ENCODE results near the gene NPR1. TPM values are rescaled to one million over a fixed set of nuclear protein-coding genes. Genes with fewer than 3 reads are reported as not detected.

The NPR1 gene
- total and polyA plus RNA-seq, 8 donors, result 1.4 to 39.7 (median 6.1) TPM

- Histone ChIP-seq H3K4me1 (peaks cover 23 to 85% (median 51%) of the 10 kb centered on the region in 4 donors), H3K4me3 (no peak overlapping the region), H3K36me3 (peaks cover 90 to 100% (median 100%) of the 10 kb centered on the region in 4 donors), H3K27ac (no peak overlapping the region), H3K9me3 (no peaks in the 10 kb centered on the region), H3K27me3 (no peaks in the 10 kb centered on the region)
- TF ChIP-seq, protein P1, sequence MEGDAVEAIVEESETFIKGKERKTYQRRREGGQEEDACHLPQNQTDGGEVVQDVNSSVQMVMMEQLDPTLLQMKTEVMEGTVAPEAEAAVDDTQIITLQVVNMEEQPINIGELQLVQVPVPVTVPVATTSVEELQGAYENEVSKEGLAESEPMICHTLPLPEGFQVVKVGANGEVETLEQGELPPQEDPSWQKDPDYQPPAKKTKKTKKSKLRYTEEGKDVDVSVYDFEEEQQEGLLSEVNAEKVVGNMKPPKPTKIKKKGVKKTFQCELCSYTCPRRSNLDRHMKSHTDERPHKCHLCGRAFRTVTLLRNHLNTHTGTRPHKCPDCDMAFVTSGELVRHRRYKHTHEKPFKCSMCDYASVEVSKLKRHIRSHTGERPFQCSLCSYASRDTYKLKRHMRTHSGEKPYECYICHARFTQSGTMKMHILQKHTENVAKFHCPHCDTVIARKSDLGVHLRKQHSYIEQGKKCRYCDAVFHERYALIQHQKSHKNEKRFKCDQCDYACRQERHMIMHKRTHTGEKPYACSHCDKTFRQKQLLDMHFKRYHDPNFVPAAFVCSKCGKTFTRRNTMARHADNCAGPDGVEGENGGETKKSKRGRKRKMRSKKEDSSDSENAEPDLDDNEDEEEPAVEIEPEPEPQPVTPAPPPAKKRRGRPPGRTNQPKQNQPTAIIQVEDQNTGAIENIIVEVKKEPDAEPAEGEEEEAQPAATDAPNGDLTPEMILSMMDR (IDR thresholded peaks at IDR 0.05), result no peak
- no peak for TF ChIP-seq POLR2A (IDR thresholded peaks at IDR 0.05)
- no peak for TF ChIP-seq EP300 (IDR thresholded peaks at IDR 0.05)
- TF ChIP-seq POLR2AphosphoS5 (IDR thresholded peaks at IDR 0.05), result no peak
- 59 to 79% (median 70%) methylated on average over 6 of the region's 6 CpGs for WGBS, 5 donors
- intact Hi-C loops (cut with DNase I; ENCODE audit: low total_unique reads), result no loop called here
- no peak for DNase-seq
Observed at GRCh38 chr1:153640861-153641260, 37.6 kb upstream of the NPR1 start.

GRCh38 chr1:153642161-153642560, 36.3 kb upstream of the NPR1 start:
- Histone ChIP-seq H3K27ac (peak overlapping the region in 1 of 5 donors; percentile 15), H3K4me1 (peaks cover 10 to 84% (median 50%) of the 10 kb centered on the region in 4 donors), H3K9me3 (no peaks in the 10 kb centered on the region), H3K36me3 (peaks cover 86 to 100% (median 100%) of the 10 kb centered on the region in 4 donors), H3K27me3 (no peaks in the 10 kb centered on the region), H3K4me3 (no peak overlapping the region)
- TF ChIP-seq POLR2AphosphoS5 (IDR thresholded peaks at IDR 0.05) (no peak), EP300 (IDR thresholded peaks at IDR 0.05) (no peak), POLR2A (IDR thresholded peaks at IDR 0.05) (no peak)
- TF ChIP-seq, protein P1 (IDR thresholded peaks at IDR 0.05), result no peak
- no peak for DNase-seq
- 81 to 89% (median 86%) methylated on average over 11 of the region's 11 CpGs for WGBS, 5 donors
- intact Hi-C loops (cut with DNase I; ENCODE audit: low total_unique reads), result no loop called here

GRCh38 chr1:153643100-153643499, 35.4 kb upstream of the NPR1 start:
- Histone ChIP-seq H3K4me1 (peaks cover 2 to 82% (median 45%) of the 10 kb centered on the region in 4 donors), H3K9me3 (no peaks in the 10 kb centered on the region), H3K27me3 (no peaks in the 10 kb centered on the region), H3K4me3 (no peak overlapping the region), H3K27ac (no peak overlapping the region), H3K36me3 (peaks cover 81 to 95% (median 91%) of the 10 kb centered on the region in 4 donors)
- WGBS, 5 donors, result 87 to 92% (median 89%) methylated on average over 11 of the region's 11 CpGs
- TF ChIP-seq, protein P1 (IDR thresholded peaks at IDR 0.05), result no peak
- TF ChIP-seq POLR2A (IDR thresholded peaks at IDR 0.05) (no peak), POLR2AphosphoS5 (IDR thresholded peaks at IDR 0.05) (no peak), EP300 (IDR thresholded peaks at IDR 0.05) (no peak)
- intact Hi-C loops (cut with DNase I; ENCODE audit: low total_unique reads), result no loop called here
- no peak for DNase-seq

DNA sequence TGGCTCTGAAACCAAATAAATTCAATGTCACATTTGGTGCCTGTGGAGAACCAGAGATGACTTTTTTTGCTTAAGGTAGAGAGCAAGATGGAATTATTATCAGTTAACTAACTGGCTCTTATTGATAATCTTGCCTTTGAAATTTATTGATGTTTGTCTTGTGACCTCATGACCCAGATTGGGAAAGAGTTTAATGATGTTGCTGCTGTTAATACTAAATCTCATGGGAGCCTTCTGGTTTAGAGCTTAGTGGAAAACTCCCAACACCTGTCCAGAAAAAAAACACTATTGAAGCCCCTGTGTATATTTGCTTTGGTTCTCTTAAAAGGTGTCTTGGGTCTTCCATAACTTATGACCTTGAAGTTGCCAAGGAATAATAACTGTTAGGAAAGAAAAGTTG, 34.7 kb upstream of the NPR1 start:
- Histone ChIP-seq H3K9me3 (no peaks in the 10 kb centered on the region), H3K27ac (peak overlapping the region in 2 of 5 donors; percentile 15 to 29), H3K4me3 (no peak overlapping the region), H3K36me3 (peaks cover 74 to 88% (median 84%) of the 10 kb centered on the region in 4 donors), H3K4me1 (peaks cover 9 to 83% (median 47%) of the 10 kb centered on the region in 4 donors), H3K27me3 (no peaks in the 10 kb centered on the region)
- intact Hi-C loops (cut with DNase I; ENCODE audit: low total_unique reads), result no loop called here
- no peak for DNase-seq
- no peak for TF ChIP-seq POLR2AphosphoS5 (IDR thresholded peaks at IDR 0.05)
- TF ChIP-seq, protein P1 (IDR thresholded peaks at IDR 0.05), result no peak
- no peak for TF ChIP-seq POLR2A (IDR thresholded peaks at IDR 0.05)
- no peak for TF ChIP-seq EP300 (IDR thresholded peaks at IDR 0.05)
